HG03064 (cell line): ENCODE data around the gene FBXL13.
"Not testable (repeated sequence)": the region's sequence is repeated elsewhere in the genome, so short reads cannot be mapped to it uniquely, and the experiment has no call there.

ENCODE experiments used
- ATAC-seq: cut with Tn5 transposase; IDR thresholded peaks from one replicate; pipeline ENCODE4 v1.9.1; 2021; ENCODE audit warnings: low read depth; ENCODE audit not compliant: unreplicated experiment

The FBXL13 gene

GRCh38 chr7:102790364-102791100 is 284.1 kb downstream of the FBXL13 start:
- not testable (repeated sequence) for ATAC-seq

DNA sequence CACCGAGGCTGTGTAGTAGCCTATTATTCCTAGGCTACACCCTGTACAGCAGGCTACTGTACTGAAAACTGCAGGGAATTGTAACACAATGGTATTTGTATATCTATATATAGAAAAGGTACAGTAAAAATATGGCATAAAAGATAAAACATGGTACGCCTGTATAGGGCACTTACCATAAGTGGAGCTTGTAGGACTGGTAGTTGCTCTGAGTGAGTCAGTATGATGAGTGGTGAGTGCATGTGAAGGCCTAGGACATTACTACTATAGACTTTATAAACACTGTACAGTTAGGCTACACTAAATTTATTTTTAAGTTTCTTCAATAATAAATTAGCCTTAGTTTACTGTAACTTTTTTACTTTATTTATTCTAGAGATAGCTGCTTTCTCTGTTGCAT is 285.8 kb downstream of the FBXL13 start:
- ATAC-seq = not testable (repeated sequence)

DNA sequence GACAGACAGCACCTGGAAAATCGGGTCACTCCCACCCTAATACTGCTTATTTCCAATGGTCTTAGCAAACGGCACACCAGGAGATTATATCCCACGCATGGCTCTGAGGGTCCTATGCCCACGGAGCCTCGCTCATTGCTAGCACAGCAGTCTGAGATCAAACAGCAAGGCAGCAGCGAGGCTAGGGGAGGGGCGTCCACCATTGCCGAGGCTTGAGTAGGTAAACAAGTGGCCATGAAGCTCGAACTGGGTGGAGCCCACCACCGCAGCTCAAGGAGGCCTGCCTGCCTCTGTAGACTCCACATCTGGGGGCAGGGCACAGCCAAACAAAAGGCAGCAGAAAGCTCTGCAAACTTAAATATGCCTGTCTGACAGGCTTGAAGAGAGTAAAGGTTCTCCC is 293.7 kb downstream of the FBXL13 start:
- not testable (repeated sequence) for ATAC-seq

DNA sequence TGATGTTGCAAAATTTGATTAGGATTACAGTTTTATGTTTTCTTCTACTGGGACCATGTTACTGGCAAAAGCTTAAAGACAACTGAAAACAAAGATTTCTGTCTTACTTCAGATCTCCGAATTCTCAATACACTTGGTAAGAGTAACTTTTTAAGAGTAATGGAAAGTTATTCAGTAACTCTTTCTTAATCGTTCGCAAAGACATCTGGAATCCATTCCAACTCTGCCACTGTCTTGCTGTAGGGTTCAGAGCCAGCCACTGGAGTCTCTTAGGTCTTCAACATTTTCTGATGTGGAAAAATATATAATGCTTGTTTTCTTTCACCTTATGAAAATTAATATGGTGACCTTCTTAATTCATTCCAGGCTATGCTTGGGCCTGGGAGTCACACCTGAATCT is 295.9 kb downstream of the FBXL13 start:
- ATAC-seq = not testable (repeated sequence)

- not testable (repeated sequence) for ATAC-seq
Measured at GRCh38 chr7:102776217-102776616, 298.4 kb downstream of the FBXL13 start.

DNA sequence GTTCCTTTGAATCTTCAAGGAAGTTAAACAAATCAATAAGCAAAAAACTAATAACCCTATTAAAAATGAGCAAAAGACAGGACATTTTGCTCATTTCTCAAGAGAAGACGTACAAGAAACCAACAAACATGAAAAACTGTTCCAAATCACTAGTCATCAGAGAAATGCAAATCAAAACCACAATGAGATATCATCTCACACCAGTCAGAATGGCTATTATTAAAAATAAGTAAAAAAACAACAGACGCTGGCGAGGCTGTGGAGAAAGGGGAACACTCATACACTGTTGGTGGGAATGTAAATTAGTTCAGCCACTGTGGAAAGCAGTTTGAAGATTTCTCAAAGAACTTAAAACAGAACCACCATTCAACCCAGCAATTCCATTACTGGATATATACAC is 304.1 kb downstream of the FBXL13 start:
- not testable (repeated sequence) for ATAC-seq

- ATAC-seq = not testable (repeated sequence)
Measured at GRCh38 chr7:102769657-102770192, 304.9 kb downstream of the FBXL13 start.

DNA sequence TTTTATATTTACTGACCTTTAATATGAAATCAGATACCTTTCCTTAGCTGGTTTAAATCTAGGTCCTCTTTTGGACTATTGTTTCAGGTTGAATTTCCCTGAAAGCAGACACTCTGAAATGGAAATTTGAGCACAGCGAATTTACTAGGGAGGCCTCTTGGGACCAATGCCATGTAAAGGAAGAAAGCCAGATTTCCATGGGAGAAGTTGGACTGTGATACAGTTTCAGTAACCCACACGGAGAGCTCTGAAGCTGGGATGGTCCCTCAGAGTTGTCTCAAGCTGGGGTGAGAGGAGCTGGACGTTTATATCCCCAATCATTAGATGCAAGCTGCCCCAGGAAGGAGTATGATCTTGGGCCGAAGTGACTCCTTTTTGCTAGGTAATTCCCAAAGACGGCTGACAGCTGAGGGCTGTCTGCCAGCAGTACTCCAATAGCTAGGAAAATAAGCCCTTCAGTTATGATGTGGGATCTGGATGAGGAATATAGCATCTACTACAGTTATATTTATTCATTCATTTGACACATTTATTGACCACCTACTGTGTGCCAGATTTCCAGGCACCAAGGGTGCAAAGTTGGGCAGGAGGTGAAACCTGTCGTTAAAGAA is 311.2 kb downstream of the FBXL13 start:
- ATAC-seq = not testable (repeated sequence)
